GM19035 (cell line): ENCODE results near the gene SYNE1.

ENCODE experiments used
- ATAC-seq: cut with Tn5 transposase; IDR thresholded peaks from one replicate; pipeline ENCODE4 v1.9.1; 2021; ENCODE audit not compliant: unreplicated experiment

SYNE1 gene

GRCh38 chr6:152380993-152381898, 255.9 kb downstream of the SYNE1 start:
- ATAC-seq: no peak

- no peak for ATAC-seq
Observed at GRCh38 chr6:152380351-152380767, 256.8 kb downstream of the SYNE1 start.

- no peak for ATAC-seq
Observed at GRCh38 chr6:152379423-152379822, 257.7 kb downstream of the SYNE1 start.

- no peak for ATAC-seq
Observed at GRCh38 chr6:152378169-152378568, 259.0 kb downstream of the SYNE1 start.

- ATAC-seq: no peak
Observed at GRCh38 chr6:152375197-152375596, 262.0 kb downstream of the SYNE1 start.

- ATAC-seq: no peak
Observed at GRCh38 chr6:152372945-152373344, 264.2 kb downstream of the SYNE1 start.

- ATAC-seq: no peak
Observed at GRCh38 chr6:152371775-152372174, 265.4 kb downstream of the SYNE1 start.

GRCh38 chr6:152368751-152369624, 268.2 kb downstream of the SYNE1 start:
- no peak for ATAC-seq

- ATAC-seq: no peak
Observed at GRCh38 chr6:152364866-152365265, 272.3 kb downstream of the SYNE1 start.

GRCh38 chr6:152360034-152360433, 277.1 kb downstream of the SYNE1 start:
- no peak for ATAC-seq

- peak; percentile 78 for ATAC-seq
Observed at GRCh38 chr6:152356662-152357061, 280.5 kb downstream of the SYNE1 start.

- no peak for ATAC-seq
Observed at GRCh38 chr6:152356016-152356415, 281.1 kb downstream of the SYNE1 start.

GRCh38 chr6:152355166-152355565, 282.0 kb downstream of the SYNE1 start:
- ATAC-seq: no peak

GRCh38 chr6:152353440-152353839, 283.7 kb downstream of the SYNE1 start:
- ATAC-seq: no peak

- ATAC-seq: no peak
Observed at GRCh38 chr6:152351742-152352141, 285.4 kb downstream of the SYNE1 start.

- ATAC-seq: no peak
Observed at GRCh38 chr6:152351110-152351509, 286.1 kb downstream of the SYNE1 start.

GRCh38 chr6:152348116-152348515, 289.0 kb downstream of the SYNE1 start:
- ATAC-seq: no peak

- ATAC-seq: no peak
Observed at GRCh38 chr6:152343735-152344360, 293.3 kb downstream of the SYNE1 start.

GRCh38 chr6:152341596-152341995, 295.6 kb downstream of the SYNE1 start:
- no peak for ATAC-seq

GRCh38 chr6:152338335-152339125, 298.6 kb downstream of the SYNE1 start:
- peak; percentile 96 for ATAC-seq

GRCh38 chr6:152334555-152334954, 302.6 kb downstream of the SYNE1 start:
- no peak for ATAC-seq
